Thoracic aorta (tissue), 2 donors: ENCODE data around the gene EPHB6. TPM values are rescaled to one million over a fixed set of nuclear protein-coding genes. Genes with fewer than 3 reads are reported as not detected.

ENCODE experiments used
- ATAC-seq: fragments of 150-250 bp; one replicate; pipeline ENCODE4 v1.8.0; 2017; ENCODE audit warnings: low read depth; ENCODE audit not compliant: insufficient number of reproducible peaks, low FRiP score
- DNase-seq: peaks from one replicate; pipeline ENCODE4 v3.0.0-alpha.2; 2020; ENCODE audit warnings: low spot score
- H3K27ac ChIP-seq, 2 donors: fragments of 200-600 bp; sonication (generic); 1 replicate in 1 of 2; 2 replicates in 1 of 2; pipeline ENCODE4 v1.5.1; 2016; ENCODE audit warnings: mild to moderate bottlenecking in 2 of 2, moderate library complexity in 2 of 2
- H3K27me3 ChIP-seq: fragments of 200-600 bp; sonication (generic); replicated peaks from 2 replicates; pipeline ENCODE4 v1.6.0; 2016; ENCODE audit warnings: mild to moderate bottlenecking; ENCODE audit not compliant: insufficient read depth
- H3K36me3 ChIP-seq: fragments of 200-600 bp; sonication (generic); one replicate; pipeline ENCODE4 v1.5.1; 2016
- H3K4me1 ChIP-seq, 2 donors: fragments of 200-600 bp; sonication (generic); 1 replicate in 1 of 2; 2 replicates in 1 of 2; pipeline versions ENCODE4 v1.5.1 to v1.6.0; 2016; ENCODE audit warnings: low read depth in 2 of 2, mild to moderate bottlenecking in 1 of 2; ENCODE audit not compliant: control insufficient read depth in 1 of 2
- H3K4me3 ChIP-seq: fragments of 200-600 bp; sonication (generic); 2 replicates; pipeline ENCODE4 v1.5.1; 2016; ENCODE audit warnings: mild to moderate bottlenecking
- H3K9me3 ChIP-seq: fragments of 200-600 bp; sonication (generic); 2 replicates; pipeline ENCODE4 v1.5.1; 2016
- CTCF ChIP-seq: fragments of 200-600 bp; sonication (generic); IDR thresholded peaks from one replicate; pipeline ENCODE4 v1.5.1; 2019; ENCODE audit warnings: antibody characterized with exemption
- total RNA-seq, 2 donors: library from RNA; depleted of rRNA; stranded (reverse); fragments of >200 nt; gene quantifications; one replicate each; pipeline versions ENCODE4 v1.1.0 to v1.2.3, GENCODE V29; 2016

EPHB6 gene
- total RNA-seq, 2 donors from 2014 or later: 25.3 to 30.5 TPM

DNA sequence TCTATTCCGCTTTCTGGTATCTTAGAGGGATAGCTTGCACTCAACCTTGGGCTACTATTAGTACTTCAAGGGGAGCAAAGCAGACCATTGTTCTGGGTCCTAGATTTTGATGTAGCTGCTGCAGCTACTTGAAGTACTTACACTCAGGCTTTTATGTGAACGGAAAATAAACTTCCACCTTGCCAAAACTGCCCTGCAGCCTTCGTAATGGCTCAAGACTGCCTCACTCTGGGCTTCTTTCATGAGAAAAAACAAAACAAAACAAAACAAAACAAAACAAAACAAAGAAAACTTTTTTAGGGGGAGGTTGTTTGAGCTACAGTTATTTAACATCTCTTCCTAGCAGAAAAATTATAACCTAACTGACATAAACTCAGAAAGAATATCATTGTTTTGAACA is 19.4 kb upstream of the EPHB6 start:
- H3K36me3 ChIP-seq: no peaks in the 10 kb centered on the region

GRCh38 chr7:142836426-142836825 is 18.4 kb upstream of the EPHB6 start:
- no peak for ATAC-seq

More for the DNA sequence above, 19.4 kb upstream of the EPHB6 start:
- TF ChIP-seq CTCF: no peak
- H3K27me3 ChIP-seq: no peaks in the 10 kb centered on the region
- H3K4me1 ChIP-seq: no peaks in the 10 kb centered on the region
- no peak overlapping the region for H3K27ac ChIP-seq
- no peak overlapping the region for H3K4me3 ChIP-seq
- no peaks in the 10 kb centered on the region for H3K9me3 ChIP-seq
- ATAC-seq (no peak), DNase-seq (no peak)

DNA sequence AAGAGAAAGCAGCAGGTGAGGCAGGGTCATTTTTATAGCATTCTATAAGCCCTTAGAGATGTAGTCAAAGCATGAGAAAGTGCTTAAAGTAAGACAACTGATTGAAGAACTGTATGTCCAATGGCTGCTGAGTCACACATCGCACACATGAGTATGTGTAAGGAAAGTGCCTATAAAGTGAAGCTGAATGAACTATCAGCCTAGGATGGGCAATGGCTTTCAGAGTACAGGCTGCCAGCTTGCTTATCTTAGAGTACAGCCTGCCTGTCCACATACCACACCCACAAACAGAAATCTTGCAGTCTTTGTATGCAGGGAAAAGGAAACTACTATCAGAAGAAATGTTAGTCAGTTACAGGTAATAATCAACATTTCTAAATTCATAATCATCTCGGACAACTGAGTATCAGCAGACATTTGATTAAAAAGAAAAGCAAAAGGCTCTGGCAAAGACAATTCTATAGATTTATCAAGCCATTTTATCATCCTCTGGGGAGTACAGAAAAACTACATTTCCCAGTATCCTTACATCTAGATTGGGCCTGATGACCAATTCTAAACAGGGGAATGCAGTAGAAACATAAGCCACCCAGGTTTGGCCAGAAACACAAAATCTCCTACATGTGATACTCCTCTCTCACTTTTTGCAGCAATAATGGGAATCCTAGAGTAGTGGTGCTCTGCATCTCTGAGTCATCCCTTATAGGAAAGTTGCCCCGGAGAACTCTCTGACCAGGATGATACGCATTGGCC is 16.2 kb upstream of the EPHB6 start:
- DNase-seq: no peak
- H3K36me3 ChIP-seq: no peaks in the 10 kb centered on the region
- ATAC-seq: no peak
- H3K27ac ChIP-seq: no peak overlapping the region
- TF ChIP-seq CTCF: no peak
- H3K9me3 ChIP-seq: no peaks in the 10 kb centered on the region
- H3K27me3 ChIP-seq: no peaks in the 10 kb centered on the region
- no peak overlapping the region for H3K4me3 ChIP-seq
- H3K4me1 ChIP-seq: no peaks in the 10 kb centered on the region

More at GRCh38 chr7:142836426-142836825, 18.4 kb upstream of the EPHB6 start:
- H3K4me1 ChIP-seq: no peaks in the 10 kb centered on the region
- DNase-seq: no peak
- H3K9me3 ChIP-seq: no peaks in the 10 kb centered on the region
- no peaks in the 10 kb centered on the region for H3K36me3 ChIP-seq
- H3K27ac ChIP-seq: no peak overlapping the region
- H3K27me3 ChIP-seq: no peaks in the 10 kb centered on the region
- no peak overlapping the region for H3K4me3 ChIP-seq
- no peak for TF ChIP-seq CTCF

DNA sequence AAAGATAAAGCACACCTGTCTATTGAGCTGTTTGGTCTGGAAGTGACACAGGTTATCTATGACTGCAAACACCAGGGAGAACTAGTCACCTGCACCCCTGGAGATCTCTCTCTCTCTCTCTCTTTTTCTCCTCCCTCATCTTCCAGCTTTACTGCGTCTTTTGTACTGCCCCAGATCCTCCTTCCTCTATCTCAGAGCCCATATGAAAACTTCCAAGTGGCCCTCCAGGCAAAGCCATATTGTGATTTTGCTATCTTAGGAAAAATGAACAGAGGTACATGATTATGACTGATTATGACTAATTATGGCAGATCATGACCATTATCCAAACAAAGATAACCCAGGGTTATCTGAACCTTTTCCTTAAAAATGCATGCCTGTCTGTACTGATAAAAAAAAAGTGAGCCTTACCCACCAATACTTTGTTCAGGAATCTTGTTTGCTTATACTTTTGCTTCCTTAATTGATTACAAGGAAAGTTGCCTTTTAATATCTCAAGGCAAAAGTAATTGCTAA is 12.6 kb upstream of the EPHB6 start:
- no peaks in the 10 kb centered on the region for H3K4me1 ChIP-seq
- DNase-seq (no peak), ATAC-seq (no peak)
- no peak overlapping the region for H3K27ac ChIP-seq
- no peaks in the 10 kb centered on the region for H3K27me3 ChIP-seq
- no peaks in the 10 kb centered on the region for H3K36me3 ChIP-seq
- TF ChIP-seq CTCF: no peak
- no peaks in the 10 kb centered on the region for H3K9me3 ChIP-seq
- H3K4me3 ChIP-seq: no peak overlapping the region

GRCh38 chr7:142847353-142847752 is 7.5 kb upstream of the EPHB6 start:
- Histone ChIP-seq H3K9me3 (no peaks in the 10 kb centered on the region), H3K27ac (no peak overlapping the region), H3K4me1 (no peaks in the 10 kb centered on the region), H3K4me3 (no peak overlapping the region), H3K36me3 (no peaks in the 10 kb centered on the region), H3K27me3 (no peaks in the 10 kb centered on the region)
- TF ChIP-seq CTCF: no peak
- ATAC-seq: no peak
- no peak for DNase-seq
